Activated CD8-positive, alpha-beta memory T cell treated with anti-CD3 and anti-CD28 coated beads for 4 hours (primary cell): ENCODE results near the gene TMEM198.

ENCODE experiments used
- DNase-seq, 2 donors: peaks; one replicate each; pipeline ENCODE4 v3.0.0-alpha.2; 2020; ENCODE audit warnings: low read depth in 2 of 2

The TMEM198 gene

DNA sequence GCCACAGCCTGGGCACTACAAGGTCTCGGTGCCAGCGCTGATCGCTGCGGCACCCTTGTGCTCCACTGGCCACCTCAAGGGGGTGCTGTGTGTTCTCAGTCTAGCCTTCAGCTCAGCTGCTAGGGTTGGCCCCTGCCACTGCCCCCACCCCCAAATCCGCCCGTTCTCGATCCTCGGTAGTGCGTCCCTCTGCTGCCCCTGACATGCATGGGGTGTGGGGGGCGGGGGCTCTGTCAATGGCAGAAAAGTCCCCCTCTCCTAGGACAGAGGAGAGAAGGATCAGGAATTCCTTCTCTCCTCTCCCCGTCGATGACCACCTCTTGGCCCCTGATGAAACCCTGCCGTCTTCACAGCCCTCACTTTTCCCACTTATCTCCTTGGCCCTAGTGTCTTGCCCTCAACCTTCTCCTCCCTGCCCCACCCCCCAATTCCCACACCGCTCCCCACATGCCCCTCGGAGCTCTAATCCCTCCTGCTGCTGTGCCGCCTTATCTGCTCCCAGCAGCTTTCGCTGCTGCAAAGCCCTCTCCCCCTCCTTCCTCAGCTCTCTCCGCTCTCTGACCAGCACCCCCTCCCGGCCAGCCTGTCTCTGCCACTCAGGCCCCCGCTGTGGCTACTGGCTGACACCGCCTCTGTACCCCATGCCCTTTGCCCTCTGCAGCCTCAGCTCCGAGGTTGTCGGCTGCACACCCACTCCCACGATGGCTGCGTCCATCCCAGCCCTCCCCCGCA, 33.9 kb upstream of the TMEM198 start:
- no peak for DNase-seq

DNA sequence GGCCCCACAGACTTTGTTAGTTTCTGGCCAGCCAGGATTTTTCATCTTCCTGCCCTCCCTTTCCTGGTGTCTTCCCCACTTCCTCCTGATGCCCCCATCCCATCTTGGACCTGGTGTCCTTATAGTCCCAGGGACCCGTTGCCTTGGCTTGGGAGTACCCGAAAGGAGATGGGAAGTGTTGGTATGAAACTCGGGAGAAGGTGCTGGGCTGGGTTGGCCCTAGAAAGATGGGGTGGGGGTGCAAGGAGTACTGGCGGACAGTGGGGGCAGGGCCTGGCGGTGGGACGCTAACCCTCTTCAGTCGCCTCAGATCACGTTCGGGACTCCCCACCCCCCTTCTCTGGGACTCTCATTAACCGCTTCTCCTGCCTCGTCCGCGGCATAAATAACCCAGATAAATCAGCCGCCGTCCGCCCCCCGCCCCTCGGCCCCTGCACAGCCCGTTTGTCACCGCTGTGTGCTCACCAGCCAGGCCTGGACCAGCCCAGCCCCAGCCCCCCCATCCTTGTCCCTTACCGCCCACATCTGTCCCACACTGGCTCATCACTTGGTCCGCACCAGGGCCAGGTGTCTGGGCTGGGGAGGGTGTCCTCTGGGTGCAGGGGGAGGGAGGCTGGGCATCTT, 33.2 kb upstream of the TMEM198 start:
- no peak for DNase-seq

GRCh38 chr2:219511547-219512325, 32.1 kb upstream of the TMEM198 start:
- DNase-seq: no peak

GRCh38 chr2:219512524-219513216, 31.2 kb upstream of the TMEM198 start:
- no peak for DNase-seq

DNA sequence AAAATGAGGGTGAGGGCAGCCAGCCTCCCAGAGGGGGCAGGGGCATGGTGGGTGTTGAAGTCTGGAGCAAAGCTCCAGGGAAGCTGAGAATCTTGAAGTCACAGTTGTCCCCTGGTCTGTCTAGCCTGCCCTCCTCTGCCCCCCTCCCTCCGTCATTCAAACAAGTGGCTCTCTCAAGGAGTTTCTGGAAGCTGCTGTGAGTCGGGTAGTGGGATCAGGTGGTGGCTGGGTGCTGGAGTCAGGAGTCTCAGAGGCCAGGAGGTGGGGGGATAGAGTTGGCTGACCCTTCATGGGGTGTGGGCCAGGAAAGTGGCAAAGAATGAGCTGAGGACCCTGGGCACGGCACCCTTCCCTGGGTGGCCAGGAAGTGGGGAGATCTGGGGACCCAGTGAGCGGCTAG, 30.0 kb upstream of the TMEM198 start:
- DNase-seq: no peak

GRCh38 chr2:219514196-219514761, 29.5 kb upstream of the TMEM198 start, which contains the start of gene ASIC4:
Gene ASIC4 (plus strand): TSS chr2:219514482. CDS start chr2:219514725, 243 bp downstream.
- DNase-seq: no peak

DNA sequence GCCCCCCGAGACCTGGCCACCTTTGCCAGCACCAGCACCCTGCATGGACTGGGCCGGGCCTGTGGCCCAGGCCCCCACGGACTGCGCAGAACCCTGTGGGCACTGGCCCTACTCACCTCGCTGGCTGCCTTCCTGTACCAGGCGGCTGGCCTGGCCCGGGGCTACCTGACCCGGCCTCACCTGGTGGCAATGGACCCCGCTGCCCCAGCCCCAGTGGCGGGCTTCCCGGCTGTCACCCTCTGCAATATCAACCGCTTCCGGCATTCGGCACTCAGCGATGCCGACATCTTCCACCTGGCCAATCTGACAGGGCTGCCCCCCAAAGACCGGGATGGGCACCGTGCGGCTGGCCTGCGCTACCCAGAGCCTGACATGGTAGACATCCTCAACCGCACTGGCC, 29.0 kb upstream of the TMEM198 start:
- DNase-seq: no peak

- DNase-seq: no peak
Measured at GRCh38 chr2:219515874-219516629, 27.8 kb upstream of the TMEM198 start.

DNA sequence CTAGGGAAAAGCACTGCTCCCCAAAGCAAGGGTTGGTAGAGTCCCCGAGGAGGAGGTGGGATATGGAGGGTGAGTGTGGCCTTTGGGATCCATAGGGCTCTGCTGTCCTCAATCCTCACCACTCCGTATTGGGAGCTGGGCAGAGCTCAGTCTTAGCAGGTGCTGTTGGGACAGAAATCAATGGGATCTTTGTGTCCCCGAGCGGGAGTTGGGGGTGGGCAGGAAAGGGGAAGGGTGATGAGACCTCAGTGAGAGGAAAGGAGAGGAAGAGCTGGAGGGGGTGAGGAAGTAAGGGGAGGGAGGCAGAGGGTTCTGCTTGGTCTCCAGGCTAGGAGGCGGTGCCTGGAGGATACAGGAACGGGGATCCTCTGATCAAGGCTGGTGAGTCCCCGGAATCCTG, 26.9 kb upstream of the TMEM198 start:
- DNase-seq: no peak

- DNase-seq: no peak
Measured at GRCh38 chr2:219517954-219518778, 25.7 kb upstream of the TMEM198 start.

DNA sequence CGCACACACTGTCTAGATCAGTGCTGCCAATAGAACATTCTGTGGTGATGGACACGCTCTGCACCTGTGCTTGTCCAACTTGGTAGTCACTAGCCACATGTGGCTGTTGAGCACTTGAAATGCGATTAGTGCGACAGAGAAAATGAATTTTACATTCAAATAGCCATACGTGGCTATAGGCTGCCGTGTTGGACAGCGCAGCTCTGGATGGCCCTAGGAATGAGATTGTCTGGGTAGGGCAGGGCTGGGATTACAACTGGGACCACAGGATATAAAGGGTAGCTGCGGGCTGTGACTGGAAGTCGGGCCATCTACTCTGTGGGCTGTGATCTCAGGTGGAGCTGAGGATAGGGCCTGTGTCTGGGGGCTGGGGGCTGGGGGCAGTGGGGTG, 24.3 kb upstream of the TMEM198 start:
- no peak for DNase-seq

- no peak for DNase-seq
Measured at GRCh38 chr2:219520079-219520478, 23.7 kb upstream of the TMEM198 start.

- DNase-seq: no peak
Measured at GRCh38 chr2:219521066-219521880, 22.6 kb upstream of the TMEM198 start.

DNA sequence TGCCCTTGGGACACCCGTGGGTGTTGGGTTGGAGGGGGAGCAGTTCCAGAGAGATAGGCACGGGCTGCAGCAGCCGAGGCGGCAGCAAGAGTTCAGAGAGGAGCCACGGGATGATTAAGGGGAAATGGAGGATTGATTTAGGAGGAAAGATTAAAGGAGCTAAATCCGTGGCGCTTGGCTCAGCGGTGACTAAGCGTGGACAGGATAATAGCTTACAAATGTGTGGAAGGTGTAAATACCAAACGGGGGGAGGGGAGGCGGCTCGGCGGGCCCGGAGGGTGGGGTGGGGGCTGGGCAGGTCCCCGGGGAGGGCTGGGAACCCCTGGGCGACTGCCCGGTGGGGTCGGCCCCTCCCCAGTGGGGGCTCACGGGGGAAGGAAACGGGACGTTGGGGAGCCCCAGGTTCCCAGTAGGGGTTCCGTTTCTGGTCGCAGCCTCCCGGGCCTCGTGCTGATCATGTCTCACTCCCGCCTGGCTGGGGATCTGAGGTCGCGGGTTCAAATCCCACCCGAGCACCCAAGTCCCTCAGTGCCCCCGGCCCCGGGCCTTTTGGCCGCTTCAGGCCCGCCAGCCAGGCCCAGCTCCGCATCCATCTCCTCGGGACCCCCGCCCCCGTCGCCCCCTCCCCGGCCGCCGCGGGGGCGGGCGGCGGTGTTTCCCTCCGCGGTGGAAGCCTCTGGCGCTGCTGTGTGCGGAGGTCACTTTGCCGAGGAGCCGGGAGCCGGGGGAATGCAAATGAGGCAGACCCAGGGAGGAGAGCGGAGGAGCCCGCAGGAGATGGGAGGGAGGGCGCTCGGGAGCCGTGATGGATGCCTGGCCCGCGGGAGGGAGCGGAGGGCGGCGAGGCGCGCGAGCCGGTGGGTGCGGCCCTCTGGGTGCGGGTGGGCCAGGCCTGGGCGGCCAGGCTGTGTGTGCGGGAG, 21.5 kb upstream of the TMEM198 start:
- no peak for DNase-seq

- no peak for DNase-seq
Measured at GRCh38 chr2:219523031-219523671, 20.7 kb upstream of the TMEM198 start.

- no peak for DNase-seq
Measured at GRCh38 chr2:219524817-219525216, 19.0 kb upstream of the TMEM198 start.

- DNase-seq: no peak
Measured at GRCh38 chr2:219525533-219526232, 18.1 kb upstream of the TMEM198 start.
